NCI-H128 (cell line): ENCODE measurements around the gene HTR6.

ENCODE experiments used
- DNase-seq: peaks from one replicate; lab custom pipeline; 2025; ENCODE audit not compliant: unreplicated experiment; lab: John Stamatoyannopoulos, UW

The HTR6 gene

DNA sequence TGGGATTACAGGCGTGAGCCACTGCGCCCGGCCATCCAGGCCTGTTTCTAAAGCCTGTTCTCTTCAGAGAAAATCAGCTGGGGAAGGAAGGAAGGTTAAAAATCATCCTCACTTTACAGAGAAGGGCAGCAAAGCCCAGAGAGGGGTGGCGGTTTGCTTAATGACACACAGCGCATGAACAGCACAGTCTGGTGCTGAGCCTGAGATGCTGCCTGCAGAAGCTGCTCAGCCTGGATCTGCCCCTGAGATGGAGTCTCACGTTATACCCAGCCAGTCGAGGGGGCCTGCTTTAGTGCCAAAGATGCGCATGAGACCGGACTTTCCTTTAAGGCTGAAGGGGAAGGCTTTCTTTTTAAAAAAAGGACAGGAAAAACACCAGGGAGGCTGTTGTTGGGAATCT is 21.3 kb downstream of the HTR6 start:
- no peak for DNase-seq

DNA sequence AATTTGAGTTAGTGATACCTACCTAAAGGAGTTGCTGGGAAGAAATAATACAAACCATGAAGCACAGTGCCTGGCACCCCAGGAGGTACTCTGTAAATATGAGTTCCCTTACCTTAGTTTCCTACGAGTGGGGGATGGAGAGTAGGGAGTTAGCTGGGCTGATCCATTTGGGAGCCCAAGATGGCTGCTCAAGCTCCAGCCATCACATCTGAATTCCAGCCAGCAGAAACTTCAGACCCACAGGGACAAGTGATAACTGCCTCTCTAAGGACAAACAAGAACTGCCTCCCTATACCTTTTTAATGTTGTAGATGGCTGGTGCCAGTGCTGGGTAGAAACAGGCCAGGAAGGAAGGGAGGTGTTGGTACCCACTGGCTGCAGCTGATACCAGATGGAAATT is 22.7 kb downstream of the HTR6 start:
- DNase-seq, result no peak

DNA sequence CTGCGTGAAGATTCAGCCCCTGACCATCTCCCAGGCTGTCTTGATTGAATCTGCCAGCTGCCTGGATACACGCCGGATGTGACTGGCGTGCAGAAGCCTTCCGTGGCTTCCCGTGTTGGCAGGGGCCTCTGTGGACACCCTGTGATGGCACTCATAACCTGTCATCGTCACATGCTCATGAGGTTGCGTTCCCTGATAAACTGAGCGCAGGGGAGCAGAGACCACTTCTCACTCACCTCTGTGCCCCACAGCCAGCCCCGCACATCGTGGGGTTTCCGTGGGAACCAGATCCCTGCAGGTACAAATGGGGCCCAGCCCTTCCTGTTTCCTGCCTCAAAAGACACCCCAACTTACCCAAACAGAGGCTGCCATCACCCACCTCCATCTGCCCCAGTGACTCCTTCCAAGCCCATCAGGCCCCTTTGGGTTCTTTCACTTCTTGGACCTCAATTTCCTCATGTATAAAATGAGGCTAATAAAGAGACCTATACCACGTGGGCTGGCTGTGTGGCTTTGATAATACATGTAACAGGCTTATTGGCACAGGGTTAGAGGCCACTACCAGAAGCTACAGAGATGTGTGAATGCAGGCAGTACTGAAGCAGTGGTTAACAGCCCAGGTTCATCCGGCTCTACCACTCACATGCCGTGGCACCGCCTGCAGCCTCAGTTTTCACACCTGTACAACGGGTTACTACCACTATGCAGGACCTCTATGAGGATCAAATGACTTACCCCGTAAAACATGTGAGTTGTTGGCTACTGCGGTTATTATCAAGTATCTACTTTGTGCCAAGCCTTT is 23.6 kb downstream of the HTR6 start:
- DNase-seq, result no peak

DNA sequence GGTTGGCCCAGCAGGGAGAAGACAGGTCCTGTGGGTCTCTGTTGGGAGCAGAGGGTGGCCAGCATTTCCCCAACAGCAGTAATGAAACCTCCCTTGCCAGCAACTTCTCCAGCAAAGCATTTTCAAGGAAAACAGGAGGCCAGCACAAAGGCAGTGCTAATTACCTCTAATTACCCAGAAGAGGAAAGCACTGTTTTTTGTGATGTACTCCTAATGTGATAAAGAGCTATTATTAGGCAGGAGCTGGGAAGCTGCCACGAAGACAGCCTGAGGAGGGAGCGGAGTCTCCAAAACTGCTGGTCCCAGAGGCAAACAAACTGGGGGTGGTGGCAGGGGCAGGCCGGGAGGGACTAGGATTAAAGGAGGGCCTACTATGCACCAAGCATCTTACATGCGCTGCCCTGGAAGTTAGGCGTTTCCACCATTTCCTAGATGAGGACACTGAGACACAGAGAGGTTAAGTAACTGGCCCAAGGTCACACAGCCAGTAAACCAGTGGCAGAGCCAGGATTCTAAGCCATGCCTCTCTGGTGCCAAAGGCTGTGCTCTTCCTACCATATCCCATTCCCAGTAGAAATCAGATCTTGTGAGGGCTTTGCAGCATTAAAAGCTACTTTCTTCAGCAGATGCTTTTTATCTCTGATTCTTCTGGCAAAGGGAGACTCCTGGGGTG is 24.5 kb downstream of the HTR6 start:
- DNase-seq, result no peak

DNA sequence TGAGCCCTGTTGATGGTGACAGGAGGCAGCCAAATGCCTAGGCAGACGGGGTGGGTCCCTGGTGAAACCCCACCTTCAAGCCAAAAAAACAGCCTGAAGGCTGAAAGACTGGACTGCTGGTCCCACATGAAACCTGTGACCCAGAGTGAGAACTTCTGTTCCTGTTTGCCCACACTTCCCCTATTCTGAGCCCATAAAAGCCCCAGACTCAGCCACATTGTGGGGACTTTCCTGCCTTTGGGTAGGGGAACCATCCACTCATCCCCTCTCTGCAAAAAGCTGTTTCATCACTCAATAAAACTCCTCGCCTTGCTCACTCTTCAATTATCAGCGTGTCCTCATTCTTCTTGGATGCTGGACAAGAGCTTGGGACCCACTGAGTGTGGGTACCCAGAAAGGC is 25.2 kb downstream of the HTR6 start:
- no peak for DNase-seq

DNA sequence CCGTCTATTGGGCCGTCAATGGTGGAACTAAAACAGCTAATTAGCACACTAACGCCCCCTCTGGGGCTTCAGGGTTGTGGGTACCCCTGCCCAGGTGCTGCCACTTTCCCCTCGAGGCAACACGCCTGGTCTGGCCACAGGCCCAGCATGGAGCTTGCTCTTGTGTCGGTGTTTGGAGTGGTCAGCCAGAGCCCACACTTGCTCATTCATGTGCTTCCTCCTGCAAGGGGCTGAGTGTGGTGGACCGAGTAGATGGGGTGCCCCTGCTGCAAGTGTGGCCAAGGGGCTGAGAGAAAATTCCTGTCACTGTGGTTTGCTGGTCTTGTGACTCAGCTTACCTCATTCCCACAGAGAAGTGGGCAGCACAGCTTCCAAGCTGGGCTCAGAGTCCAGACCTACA is 25.7 kb downstream of the HTR6 start:
- no peak for DNase-seq

DNA sequence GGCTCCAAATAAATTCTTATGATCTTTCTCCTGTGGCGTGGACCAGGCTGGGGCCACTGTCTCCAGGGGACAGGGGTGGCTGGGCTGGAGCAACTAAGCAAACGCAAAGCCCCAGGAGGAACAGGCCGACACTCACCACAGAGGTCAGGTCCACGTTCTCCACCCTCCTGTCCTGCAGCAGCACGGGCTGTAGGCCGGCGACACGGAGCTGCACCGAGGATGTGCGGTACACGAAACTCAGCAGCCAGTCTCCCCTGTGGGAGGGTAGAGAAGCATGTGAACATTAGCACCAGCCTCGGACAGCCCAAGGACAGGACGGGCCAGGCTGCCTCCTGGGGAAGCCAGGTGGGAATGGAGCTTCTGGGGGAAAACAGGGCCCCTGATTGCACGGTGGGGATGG is 29.6 kb downstream of the HTR6 start:
- no peak for DNase-seq

DNA sequence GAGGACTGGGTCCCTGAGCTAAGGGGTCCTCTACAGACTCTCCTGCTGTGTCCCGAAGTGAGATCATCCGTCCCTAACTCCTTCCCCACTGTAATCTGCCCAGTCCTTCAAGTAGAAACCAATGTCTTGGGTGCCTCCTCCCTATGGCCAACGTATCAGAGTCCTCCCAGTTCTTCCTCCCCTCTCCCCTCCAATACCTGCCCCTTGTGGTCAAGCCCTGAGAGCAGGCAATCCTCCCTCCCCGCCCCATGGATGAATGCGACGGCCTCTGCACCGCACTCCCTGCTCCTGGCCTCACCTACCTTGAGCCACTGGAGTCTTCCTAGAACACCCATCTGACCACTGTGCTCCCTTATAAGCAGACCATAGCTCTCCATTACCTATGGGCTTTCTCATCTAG is 31.1 kb downstream of the HTR6 start:
- DNase-seq, result no peak

DNA sequence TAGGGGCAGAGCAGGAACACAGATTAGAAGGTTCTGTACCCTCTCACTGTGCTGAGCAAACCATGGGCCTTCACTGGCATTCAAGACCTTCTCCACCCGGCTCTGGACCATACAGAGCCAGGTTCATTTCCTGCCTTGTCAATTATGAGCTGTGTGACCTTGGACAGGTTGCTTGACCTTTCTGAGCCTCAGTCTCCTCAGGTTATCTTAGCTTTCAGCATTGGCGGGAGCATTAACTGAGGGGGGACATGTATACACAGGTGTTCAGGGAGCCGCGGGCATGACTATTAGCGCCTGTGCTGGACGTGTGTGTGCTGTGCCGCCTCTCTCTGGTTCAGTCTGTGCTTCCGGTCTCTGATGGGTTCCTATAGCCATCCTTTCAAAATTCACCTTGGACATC is 32.1 kb downstream of the HTR6 start:
- no peak for DNase-seq

DNA sequence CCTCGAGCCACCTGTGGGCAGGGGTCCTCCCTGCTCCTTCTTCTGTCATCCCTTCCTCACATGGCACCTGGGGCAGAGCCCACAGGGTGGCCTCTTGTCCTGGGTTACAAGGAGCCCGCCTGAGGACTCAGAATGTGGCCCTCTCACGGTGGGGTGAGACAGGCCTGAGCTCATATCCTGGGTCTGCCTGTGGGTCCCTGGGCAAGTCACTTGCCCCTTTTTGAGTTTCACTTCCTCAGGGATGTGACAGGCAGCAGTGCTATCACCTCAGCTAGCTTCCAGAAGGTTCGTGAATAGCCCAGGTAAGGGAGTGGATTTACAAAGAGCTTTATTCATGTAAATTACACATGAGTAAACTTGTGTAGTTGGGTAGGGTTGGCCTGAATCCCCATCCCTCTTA is 33.5 kb downstream of the HTR6 start:
- no peak for DNase-seq

DNA sequence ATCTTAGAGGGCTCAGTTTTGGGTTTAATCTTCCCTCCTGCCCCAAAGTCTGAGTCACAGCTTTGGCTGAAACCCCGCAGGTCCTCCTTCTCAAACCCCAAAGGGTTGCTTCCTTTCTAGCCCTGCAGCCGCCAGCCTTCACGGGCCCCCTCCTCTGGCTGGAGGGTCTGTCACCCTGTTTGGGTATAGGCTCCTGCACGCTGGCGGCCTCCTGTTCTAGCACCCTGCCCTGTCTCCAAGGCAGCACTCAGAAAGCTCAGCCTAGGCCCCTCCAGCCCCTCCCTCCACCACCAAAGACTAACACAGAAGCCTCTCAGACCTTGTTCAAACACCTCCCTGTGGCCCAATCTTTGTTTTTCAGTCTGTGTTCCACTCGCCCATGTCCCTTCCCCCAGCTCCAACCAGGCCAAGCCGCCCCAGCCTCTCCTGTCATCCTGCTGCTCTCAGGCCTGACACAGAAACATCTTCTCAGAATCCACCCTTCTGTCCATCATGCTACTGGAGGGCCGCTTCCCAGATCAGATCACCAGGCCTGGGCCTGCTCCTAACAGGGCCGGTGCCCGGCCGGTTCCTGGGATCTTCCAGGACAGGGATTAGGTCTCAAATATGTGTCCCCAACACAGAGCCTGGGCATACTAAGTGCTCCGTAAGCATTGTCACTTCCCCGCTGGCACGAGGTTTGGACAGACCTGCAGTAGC is 35.6 kb downstream of the HTR6 start:
- no peak for DNase-seq

DNA sequence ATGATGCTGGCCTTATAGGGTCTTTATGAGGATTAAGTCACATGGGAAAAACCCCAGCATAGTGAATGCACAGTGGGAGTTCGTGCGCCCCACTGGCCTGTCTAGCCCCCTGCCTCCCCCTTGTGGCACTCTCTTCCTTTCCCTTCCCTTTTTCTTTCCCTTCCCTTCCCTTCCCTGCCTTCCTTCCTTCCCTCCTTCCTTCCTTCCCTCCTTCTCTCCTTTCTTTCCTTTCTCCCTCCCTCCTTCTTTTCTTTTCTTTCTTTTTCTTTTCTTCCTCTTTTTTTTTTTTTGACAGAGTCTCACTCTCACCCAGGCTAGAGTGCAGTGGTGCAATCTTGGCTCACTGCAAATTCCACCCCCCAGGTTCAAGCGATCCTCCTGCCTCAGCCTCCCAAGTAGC is 38.6 kb downstream of the HTR6 start:
- DNase-seq, result no peak

DNA sequence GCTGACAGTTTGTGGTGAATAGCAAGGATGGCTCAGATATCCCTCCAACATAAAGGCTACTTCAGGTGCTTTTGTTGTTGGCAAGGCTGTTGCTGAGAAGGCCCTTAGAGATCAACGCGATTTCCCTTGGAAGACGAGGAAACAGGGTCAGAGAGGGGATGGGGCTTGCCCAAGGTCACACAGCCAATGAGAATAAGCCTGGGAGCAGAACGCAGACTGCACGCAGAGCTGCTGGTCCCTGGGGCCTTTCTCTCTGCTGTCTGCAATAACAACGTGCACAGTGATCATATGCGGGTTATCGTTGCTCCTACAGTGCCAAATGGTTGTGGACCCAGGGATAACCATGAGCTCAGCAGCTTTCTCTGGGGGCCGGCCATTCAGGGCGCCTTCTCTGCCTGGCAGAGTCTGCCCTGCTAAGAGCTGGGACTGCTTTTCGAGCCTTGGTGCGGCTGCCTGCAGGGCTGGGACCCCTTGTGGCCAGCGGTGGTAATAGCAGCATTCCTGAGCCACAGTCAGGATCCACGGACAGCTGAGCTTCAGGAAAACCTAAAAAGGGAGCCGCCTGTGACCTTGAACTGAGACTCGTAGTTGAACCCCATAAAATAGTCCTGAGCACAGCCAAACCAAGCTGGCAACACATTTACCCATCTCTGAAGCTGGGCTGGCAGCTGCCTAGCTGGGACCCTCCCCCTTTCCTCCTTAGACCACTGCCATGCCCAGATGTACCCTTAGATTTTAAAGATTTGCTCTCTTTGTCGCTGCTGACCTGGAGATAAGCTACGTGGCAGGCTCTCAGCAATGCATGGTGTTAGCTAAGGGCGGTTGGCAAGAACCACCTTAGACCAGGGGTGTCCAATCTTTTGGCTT is 39.8 kb downstream of the HTR6 start:
- DNase-seq, result peak; percentile 37

DNA sequence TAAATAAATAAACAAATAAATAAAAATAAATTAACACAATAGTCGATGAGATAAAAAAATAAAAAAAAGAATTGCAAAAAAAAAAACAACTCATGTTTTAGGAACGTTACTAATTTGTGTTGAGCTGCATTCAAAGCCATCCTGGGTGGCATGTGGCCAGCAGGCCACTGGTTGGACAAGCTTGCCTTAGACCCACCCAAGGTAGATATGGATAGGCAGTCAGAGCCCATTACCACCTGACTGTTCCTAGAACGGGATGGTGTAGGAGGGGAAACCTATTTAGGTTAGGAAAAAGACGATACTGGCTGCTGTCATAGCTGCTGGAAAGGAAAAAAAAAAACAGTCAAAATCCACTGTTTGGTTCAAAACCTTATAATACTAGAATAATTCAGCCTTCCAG is 40.8 kb downstream of the HTR6 start:
- DNase-seq, result no peak

DNA sequence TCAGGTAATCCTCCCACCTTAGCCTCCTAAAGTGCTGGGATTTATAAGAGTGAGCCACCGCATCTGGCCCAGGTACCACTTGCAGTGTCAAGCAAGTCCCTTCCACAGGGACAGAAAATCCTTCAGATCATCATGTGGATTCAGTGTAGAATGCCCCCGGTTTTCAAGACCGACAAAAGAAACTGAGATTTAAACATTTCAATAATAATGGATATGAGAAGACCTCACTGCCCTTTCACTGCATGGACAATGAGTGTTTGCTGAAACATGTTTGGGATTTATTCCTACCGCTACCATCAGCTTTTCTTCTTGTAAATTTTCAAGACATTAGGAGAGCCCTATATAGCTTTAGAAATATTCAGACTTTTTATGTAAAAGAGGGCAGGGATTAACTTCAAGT is 41.5 kb downstream of the HTR6 start:
- DNase-seq, result no peak

DNA sequence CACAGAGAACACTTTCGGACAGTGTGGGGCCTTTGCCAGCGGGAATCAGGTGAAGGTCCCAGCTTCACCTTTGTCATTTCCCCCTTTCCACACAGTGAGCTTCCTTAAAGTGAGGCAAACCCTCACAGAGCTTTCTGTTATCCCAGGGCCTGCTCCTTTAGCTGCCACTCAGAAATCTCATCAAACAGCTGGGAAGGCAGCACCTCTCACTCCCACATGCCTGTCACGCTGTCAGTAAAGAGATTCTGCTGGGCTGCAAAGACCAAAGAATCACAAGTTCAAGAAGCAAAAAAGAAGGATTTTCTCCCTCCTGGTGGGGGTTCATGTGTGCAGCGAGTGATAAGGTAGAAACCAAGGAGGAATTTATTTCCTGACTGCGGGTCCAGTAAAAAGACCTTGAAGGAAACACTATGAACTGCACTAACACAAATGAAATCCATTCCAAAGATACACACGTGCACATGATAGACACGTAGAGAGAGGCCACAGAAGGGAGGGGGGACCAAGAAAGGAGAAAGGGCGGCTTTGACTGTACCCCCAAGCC is 44.0 kb downstream of the HTR6 start:
- no peak for DNase-seq

DNA sequence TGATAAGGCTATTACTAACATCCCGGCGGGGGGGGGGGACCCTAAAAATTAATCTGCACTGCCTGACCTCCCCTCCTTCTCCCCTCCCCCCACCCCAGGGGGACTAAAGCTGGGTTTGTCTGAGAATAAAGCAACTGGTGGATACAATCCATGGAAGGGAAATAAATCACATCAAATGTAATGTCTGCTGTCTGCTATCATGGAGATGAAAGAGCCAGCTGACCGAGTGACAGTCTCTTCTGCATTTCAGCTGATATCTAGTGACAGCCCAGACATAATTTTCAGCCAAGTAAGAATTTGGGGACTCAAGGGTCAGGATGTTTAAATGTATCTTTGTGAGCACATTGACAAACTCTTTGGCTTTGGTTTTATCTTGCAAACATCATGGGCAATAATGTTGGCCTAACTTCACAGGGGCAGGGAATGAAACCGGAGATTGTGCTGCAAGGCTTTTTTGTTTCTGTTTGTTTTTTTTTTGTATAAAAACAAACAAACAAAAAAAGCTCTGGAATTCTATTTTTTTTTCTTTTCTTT is 44.7 kb downstream of the HTR6 start:
- no peak for DNase-seq

DNA sequence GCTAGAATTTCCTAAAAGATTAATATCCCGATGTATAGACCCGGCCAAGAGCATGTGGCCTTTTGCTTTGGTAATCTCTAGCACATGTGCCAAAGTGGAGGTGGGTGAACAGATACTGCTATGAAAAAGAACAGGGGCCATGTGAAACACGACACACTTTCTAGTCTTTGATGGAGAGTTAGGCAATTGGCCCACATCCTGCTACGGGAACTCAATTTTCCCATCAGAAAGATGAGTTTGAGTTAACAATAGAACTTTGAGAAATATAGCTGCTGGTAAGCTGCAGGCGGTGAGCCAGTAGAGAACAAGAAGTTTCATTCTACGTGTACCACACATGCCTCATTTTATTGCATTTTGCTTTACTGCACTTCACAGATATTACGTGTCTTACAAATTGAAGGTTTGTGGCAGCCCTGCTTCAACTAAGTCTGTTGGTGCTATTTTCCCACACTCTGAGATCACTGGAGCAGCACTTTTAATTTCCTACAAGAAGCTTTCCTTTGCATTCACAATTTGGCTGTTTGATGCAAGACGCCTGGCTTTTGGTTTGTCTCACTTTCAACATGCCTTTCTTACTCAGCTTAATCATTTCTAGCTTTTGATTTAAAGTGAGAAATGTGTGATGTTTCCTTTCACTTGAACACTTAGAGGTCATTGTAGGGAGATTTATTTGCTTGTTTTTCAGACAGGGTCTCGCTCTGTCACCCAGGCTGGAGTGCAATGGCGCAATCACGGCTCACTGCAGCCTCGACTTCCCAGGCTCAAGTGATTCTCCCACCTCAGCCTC is 46.3 kb downstream of the HTR6 start:
- no peak for DNase-seq

DNA sequence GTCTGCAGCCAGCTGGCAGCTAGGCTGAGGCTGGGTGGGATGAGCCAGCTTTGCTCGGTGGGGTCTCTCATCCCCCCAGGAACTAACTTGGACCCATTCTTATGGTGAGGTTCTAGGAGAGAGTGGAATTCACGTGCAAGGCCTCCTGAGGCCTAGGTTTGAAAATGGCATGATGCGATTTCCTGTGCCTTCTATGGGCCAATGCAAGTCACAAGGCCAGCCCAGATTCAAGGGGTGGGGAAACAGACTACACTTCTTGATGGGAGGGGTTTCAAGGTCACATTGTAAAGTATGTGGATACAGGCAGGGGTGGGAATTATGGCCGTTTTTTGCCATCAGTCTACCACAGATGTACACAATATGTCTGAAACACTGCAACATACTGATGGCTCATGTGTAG is 48.3 kb downstream of the HTR6 start:
- DNase-seq, result no peak
